ENCODE results near the gene PEF1. TPM values are rescaled to one million over a fixed set of nuclear protein-coding genes. Genes with fewer than 3 reads are reported as not detected.

PEF1 gene
- total RNA-seq, 2 experiments from 2014 or later: 55.2 to 58.0 TPM

DNA sequence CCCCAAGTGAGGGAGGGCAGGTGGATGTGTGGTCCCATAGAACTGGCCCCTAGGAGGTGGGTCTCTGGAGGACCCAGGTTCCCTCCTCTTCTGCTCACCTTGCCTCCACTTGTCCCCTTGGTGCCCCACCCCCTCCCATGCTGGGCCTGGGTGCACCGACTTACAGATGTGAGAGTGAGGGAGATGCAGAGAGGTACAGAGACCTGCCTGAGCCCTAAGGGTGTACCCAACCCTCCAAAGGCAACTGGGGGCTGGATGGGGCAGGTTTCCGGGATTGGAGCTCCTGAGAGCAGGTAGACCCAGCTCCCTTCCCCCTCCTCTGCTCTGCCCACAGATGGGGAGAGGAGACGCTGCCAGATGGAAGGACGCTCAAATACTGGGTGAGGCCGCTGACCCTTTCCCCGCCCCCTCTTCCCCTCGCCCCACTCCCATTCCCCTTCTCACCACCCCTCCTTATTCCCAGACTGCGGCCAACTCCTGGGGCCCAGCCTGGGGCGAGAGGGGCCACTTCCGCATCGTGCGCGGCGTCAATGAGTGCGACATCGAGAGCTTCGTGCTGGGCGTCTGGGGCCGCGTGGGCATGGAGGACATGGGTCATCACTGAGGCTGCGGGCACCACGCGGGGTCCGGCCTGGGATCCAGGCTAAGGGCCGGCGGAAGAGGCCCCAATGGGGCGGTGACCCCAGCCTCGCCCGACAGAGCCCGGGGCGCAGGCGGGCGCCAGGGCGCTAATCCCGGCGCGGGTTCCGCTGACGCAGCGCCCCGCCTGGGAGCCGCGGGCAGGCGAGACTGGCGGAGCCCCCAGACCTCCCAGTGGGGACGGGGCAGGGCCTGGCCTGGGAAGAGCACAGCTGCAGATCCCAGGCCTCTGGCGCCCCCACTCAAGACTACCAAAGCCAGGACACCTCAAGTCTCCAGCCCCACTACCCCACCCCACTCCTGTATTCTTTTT, 58.0 kb downstream of the PEF1 start:
- no peak for ATAC-seq
- H3K4me3 Mint-ChIP-seq: no peak overlapping the region
- no peak overlapping the region for H3K27ac Mint-ChIP-seq
- ChIA-PET CTCF (no interaction called here), POLR2A (interaction anchor here (0.6 kb wide), 1 partner anchor 62 kb away, joined by 4 read pairs; no protein-coding TSS in a partner anchor)
- H3K4me1 Mint-ChIP-seq (ENCODE audit: low read depth): no peaks in the 10 kb centered on the region
- no peaks in the 10 kb centered on the region for H3K9me3 Mint-ChIP-seq (ENCODE audit: insufficient read depth)
- H3K27me3 Mint-ChIP-seq (ENCODE audit: low read depth): no peaks in the 10 kb centered on the region
- no peaks in the 10 kb centered on the region for H3K36me3 Mint-ChIP-seq (ENCODE audit: low read depth)
- no peak for DNase-seq

DNA sequence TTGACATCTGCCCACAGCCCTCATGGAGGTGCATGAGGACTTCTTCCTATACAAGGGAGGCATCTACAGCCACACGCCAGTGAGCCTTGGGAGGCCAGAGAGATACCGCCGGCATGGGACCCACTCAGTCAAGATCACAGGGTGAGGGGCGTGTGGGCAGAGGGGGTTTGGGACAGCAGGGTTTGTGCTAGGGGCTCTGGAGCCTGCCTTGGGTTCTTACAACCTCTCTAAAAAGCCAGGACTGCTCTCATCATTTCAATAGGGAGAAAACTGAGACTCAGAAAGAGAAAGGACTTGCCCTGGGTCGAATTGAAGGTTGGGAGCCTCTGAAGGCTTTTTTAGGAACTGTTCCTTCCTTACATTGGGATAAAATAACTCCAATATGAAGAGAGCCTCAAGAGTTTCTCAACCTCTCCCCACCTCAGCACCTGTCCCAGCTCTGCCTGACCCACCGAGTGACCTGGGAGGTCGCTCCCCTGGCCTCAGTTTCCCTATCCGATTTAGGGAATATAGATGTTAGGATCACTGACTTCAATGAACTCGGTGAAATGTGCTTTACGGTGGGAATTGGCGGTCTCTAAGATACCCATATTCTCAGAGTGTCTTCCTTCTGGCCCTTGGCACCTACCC, 58.8 kb downstream of the PEF1 start:
- no peaks in the 10 kb centered on the region for H3K4me1 Mint-ChIP-seq (ENCODE audit: low read depth)
- POLR2A ChIA-PET: no interaction called here
- DNase-seq (no peak), ATAC-seq (no peak)
- H3K27ac Mint-ChIP-seq: no peak overlapping the region
- H3K27me3 Mint-ChIP-seq (ENCODE audit: low read depth): no peaks in the 10 kb centered on the region
- no peaks in the 10 kb centered on the region for H3K9me3 Mint-ChIP-seq (ENCODE audit: insufficient read depth)
- no peak overlapping the region for H3K4me3 Mint-ChIP-seq
- H3K36me3 Mint-ChIP-seq (ENCODE audit: low read depth): no peaks in the 10 kb centered on the region
- CTCF ChIA-PET: no interaction called here

DNA sequence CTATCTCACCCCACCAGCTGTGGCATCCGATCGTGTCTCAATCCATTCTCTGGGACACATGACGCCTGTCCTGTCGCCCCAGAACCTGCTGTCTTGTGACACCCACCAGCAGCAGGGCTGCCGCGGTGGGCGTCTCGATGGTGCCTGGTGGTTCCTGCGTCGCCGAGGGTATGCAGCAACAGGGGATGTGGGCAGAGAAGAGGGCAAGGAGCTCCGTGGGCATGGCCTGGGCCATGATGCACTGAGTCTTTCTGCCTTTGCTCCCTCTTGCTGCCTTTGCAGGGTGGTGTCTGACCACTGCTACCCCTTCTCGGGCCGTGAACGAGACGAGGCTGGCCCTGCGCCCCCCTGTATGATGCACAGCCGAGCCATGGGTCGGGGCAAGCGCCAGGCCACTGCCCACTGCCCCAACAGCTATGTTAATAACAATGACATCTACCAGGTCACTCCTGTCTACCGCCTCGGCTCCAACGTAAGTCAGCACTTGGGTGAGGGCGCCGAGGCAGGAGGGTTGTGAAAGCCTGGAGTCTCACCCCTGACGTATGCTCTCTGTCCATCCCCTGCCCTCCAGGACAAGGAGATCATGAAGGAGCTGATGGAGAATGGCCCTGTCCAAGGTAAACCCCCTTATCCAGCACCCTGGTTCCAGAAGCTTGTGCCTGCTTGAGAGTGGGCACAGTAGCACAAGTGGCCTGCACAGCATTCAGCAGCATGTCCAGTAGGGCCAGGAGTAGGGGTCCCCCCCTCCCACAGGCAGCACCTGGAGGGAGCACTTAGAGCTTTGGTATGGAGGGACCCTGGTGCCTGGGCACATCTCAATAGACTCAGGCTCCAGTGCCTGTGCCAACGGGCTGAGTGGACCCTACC, 59.6 kb downstream of the PEF1 start:
- Mint-ChIP-seq H3K27ac (no peak overlapping the region), H3K4me3 (no peak overlapping the region), H3K4me1 (ENCODE audit: low read depth) (no peaks in the 10 kb centered on the region), H3K9me3 (ENCODE audit: insufficient read depth) (no peaks in the 10 kb centered on the region), H3K36me3 (ENCODE audit: low read depth) (no peaks in the 10 kb centered on the region), H3K27me3 (ENCODE audit: low read depth) (no peaks in the 10 kb centered on the region)
- CTCF ChIA-PET: no interaction called here
- no peak for DNase-seq
- no peak for ATAC-seq
- POLR2A ChIA-PET: no interaction called here

DNA sequence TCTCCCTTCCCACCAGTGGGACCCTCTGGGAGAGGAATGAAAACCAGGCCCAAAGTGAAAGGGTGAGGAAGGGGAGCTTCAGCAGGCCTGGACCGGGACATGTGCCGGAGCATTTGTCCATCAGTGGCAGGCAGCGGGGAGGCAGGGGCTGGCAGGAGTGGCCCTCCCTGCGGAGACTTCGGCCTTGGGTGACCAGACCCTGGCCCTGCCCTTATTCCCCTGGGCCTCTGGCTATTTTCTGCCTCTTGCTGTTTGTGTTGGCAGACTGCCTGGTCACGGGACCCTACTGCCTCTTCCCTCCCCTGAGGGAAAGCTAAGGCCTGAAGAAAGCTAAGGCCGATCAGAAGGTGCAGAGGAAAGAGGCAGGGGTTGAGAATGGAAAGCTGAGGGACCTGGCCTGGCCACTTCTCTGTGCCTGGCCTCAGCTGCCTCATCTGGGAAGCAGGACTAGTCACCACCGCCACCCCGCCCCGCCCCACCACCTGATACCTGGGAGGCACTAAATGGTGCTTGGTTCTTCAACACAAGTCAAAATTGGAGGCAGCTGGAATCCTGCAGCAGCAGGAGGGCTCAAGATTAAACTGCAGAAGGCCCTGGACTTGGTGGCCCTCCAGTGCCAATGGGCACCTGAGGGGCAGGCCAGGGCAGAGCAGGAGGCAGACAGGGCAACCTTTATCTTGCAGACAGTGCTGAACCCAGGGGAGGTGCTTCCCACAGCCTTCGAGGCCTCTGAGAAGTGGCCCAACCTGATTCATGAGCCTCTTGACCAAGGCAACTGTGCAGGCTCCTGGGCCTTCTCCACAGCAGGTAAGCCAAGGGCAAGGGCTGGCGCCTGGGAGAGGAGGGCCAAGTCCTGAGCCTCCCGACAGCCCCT, 60.4 kb downstream of the PEF1 start:
- Mint-ChIP-seq H3K27me3 (ENCODE audit: low read depth) (no peaks in the 10 kb centered on the region), H3K27ac (no peak overlapping the region), H3K4me1 (ENCODE audit: low read depth) (no peaks in the 10 kb centered on the region), H3K36me3 (ENCODE audit: low read depth) (no peaks in the 10 kb centered on the region), H3K9me3 (ENCODE audit: insufficient read depth) (no peaks in the 10 kb centered on the region), H3K4me3 (no peak overlapping the region)
- ATAC-seq (no peak), DNase-seq (no peak)
- ChIA-PET POLR2A (no interaction called here), CTCF (no interaction called here)

DNA sequence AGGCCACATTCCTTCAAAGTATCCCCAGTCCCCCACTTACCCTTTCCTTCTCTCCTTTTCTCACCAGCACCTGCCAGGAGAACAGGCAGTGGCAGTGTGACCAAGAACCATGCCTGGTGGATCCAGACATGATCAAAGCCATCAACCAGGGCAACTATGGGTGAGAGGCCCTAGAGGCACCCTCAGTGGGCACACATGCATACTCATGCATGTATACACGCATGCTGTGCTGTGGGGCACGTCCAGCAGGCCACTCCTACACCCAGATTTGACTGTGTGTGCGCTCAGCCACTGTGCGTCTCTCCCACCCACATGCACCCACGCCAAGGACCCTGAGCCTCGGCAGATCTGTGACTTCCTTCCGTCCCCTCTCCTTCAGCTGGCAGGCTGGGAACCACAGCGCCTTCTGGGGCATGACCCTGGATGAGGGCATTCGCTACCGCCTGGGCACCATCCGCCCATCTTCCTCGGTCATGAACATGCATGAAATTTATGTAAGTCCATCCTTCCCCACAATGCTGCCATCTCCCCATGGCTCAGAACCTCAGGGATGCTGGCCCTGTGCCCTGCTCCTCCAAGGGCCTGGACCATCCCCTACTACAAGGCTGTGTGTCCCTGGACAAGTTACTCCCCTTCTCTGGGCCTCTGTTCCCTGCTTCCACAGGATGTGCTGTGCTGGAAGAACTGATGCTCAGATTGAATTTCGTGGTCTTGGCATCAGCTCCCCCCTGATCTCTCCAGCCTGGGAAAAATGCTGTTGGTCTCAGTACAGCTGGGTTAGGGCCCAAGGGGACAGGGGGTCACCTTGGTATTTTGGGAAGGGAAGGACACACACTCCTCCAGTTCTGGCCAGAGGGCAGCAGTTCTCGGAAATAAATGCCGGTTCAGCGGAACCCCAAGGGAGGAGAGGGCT, 61.3 kb downstream of the PEF1 start:
- Mint-ChIP-seq H3K4me3 (no peak overlapping the region), H3K27ac (no peak overlapping the region), H3K27me3 (ENCODE audit: low read depth) (no peaks in the 10 kb centered on the region), H3K9me3 (ENCODE audit: insufficient read depth) (no peaks in the 10 kb centered on the region), H3K36me3 (ENCODE audit: low read depth) (no peaks in the 10 kb centered on the region), H3K4me1 (ENCODE audit: low read depth) (no peaks in the 10 kb centered on the region)
- ATAC-seq (no peak), DNase-seq (no peak)
- ChIA-PET POLR2A (no interaction called here), CTCF (no interaction called here)

DNA sequence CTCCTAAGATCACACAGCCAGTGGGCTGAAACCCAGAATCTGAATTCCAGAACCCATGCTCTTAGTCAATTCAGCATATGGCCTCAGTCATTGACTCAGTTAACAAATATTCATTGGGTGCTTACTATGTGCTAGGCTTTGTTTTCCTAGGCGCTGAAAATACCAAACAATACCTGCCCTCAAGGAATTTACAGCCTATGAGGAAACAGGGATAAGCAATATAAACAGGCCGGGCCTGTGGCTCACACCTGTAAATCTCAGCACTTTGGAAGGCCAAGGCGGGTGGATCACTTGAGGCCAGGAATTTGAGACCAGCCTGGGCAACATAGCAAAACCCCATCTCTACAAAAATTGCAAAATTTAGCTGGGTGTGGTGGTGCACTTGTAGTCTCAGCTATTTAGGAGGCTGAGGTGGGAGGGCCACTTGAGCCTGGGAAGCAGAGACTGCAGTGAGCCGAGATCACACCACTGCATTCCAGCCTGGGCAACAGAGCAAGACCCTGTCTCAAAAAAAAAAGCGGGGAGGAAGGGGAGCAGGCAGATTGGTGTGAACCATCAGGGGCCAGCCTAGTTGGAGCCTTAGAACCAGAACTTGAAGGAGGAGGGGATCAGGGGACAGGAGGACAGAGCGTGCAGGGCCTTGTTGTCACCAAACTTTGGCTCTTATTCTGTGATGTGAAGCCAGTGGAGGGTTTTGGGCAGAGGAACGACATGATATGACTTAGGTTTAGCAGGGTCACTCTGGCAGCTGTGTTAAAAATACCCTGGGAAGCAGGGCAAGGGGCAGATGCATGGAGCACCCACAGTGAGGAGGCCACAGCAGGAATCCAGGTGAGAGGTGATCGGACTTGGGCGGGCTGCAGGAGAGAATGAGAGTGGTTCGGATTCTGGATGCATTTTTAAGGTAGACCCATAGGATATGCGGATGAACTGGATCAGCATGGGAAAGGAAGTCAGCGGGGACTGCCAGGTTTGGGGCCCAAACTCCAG, 62.6 kb downstream of the PEF1 start:
- Mint-ChIP-seq H3K36me3 (ENCODE audit: low read depth) (no peaks in the 10 kb centered on the region), H3K27me3 (ENCODE audit: low read depth) (peaks cover 4% of the 10 kb centered on the region), H3K4me1 (ENCODE audit: low read depth) (no peaks in the 10 kb centered on the region), H3K9me3 (ENCODE audit: insufficient read depth) (no peaks in the 10 kb centered on the region), H3K27ac (no peak overlapping the region), H3K4me3 (no peak overlapping the region)
- ChIA-PET POLR2A (no interaction called here), CTCF (no interaction called here)
- DNase-seq (no peak), ATAC-seq (no peak)

DNA sequence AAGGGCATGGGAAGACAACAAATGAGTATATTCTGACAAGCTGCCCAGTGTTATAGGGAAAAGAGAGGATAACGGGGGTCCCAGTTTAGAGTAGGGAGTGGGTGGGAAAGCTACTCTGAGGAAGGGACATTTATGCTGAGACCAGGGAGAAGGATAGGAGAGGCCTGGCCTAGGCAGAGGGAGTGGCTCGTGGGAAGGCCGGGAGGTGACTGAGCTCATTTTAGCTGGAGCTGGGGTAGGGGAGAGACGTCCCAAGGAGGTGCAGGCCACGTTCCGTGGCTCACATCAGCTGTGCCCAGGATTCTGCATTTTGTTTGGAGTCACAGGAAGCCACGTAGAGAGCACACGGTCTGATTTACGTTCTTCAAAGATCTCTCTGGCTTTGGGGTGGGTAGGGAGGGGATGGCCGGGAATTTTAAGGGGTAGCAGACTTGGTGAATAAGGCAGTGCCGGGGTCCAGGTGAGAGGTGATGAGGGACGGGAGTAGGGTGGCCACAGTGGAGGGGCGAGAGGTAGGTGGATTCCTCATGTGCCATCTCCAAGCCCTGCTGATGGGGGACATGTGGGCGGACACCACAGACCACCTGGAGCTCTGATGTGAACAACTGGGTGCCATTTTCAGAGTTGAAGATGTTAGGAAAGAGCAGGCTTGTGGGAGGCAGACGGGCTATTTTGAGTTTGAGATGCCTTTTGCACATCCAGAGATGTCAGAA, 63.6 kb downstream of the PEF1 start:
- Mint-ChIP-seq H3K9me3 (ENCODE audit: insufficient read depth) (no peaks in the 10 kb centered on the region), H3K27ac (no peak overlapping the region), H3K4me1 (ENCODE audit: low read depth) (no peaks in the 10 kb centered on the region), H3K36me3 (ENCODE audit: low read depth) (no peaks in the 10 kb centered on the region), H3K4me3 (no peak overlapping the region), H3K27me3 (ENCODE audit: low read depth) (peaks cover 4% of the 10 kb centered on the region)
- CTCF ChIA-PET: interaction anchor here (1.1 kb wide), 1 partner anchor 208 kb away, joined by 3 read pairs; no protein-coding TSS in a partner anchor
- no peak for ATAC-seq
- DNase-seq: no peak
- POLR2A ChIA-PET: no interaction called here

DNA sequence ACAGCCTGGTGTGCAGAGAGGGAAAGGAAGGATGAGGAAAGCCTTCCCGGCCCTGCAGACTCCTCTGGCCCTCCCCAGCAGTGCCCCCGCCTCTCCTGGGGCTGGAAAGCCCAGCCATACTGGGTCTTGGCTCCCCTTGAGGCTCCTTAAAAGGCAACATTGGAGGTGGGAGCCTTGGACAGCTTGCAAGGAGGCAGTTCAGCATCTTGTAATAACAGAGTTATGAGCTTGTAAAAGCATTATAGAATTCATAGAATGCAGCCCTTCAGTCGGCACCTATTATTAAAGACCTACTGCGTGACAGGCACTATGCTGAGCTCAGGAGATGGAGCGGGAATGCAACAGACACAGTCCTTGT, 64.2 kb downstream of the PEF1 start:
- H3K4me3 Mint-ChIP-seq: no peak overlapping the region
- DNase-seq (no peak), ATAC-seq (no peak)
- H3K9me3 Mint-ChIP-seq (ENCODE audit: insufficient read depth): no peaks in the 10 kb centered on the region
- ChIA-PET CTCF (interaction anchor here (1.1 kb wide), 1 partner anchor 208 kb away, joined by 3 read pairs; no protein-coding TSS in a partner anchor), POLR2A (no interaction called here)
- H3K27me3 Mint-ChIP-seq (ENCODE audit: low read depth): peaks cover 4% of the 10 kb centered on the region
- no peaks in the 10 kb centered on the region for H3K4me1 Mint-ChIP-seq (ENCODE audit: low read depth)
- no peak overlapping the region for H3K27ac Mint-ChIP-seq
- H3K36me3 Mint-ChIP-seq (ENCODE audit: low read depth): no peaks in the 10 kb centered on the region
